K562 (cell line): ENCODE data around the gene CLEC3A. TPM values are rescaled to one million over a fixed set of nuclear protein-coding genes. Genes with fewer than 3 reads are reported as not detected.

Experiments used
- ATAC-seq: fragments of 200-7000 bp; cut with Tn5 transposase; 3 replicates; pipeline ENCODE4 v1.9.1; 2020; ENCODE audit warnings: moderate library complexity
- BruUV-seq: library from RNA; stranded (reverse); fragments of 400-500 nt; replicated peaks from 2 replicates; lab custom pipeline; 2021; lab: Mats Ljungman, UMichigan
- CTCF ChIA-PET: fragments of 300-600 bp; formaldehyde crosslinking; extraction: SDS; loops from one replicate; lab custom pipeline; 2021; ENCODE audit warnings: low intra/inter-chr PET ratio; lab: Yijun Ruan, JAX
- POLR2A ChIA-PET: fragments of 300-600, 350-650 bp; sonication (Branson Sonifier 250); formaldehyde crosslinking; extraction: SDS; loops from one replicate; lab custom pipeline; 2021; ENCODE audit warnings: antibody characterized with exemption, inconsistent platforms; lab: Yijun Ruan, JAX
- DNase-seq, 4 experiments: peaks; one replicate each; pipeline versions ENCODE4 v3.0.0 to v3.0.0-alpha.2; 2011 to 2018; ENCODE audit warnings: low spot score in 3 of 4, mixed read lengths in 3 of 4; ENCODE audit errors: extremely low read depth in 1 of 4
- FAIRE-seq: peaks from 2 replicates; lab custom pipeline; 2011; peaks lifted over from hg19 to GRCh38; lab: Jason Lieb, UNC
- H2AFZ ChIP-seq: 2 replicates; pipeline ENCODE4 v1.6.0; 2011; ENCODE audit warnings: low read depth, low read length, control low read depth, inconsistent platforms
- H3K27ac ChIP-seq: fragments of 200-600 bp; 3 replicates; pipeline ENCODE4 v1.8.0; 2011; ENCODE audit warnings: low read depth, mild to moderate bottlenecking, control low read depth, inconsistent platforms, low read length, moderate library complexity, mixed read lengths; ENCODE audit errors: extremely low read depth
- H3K27me3 ChIP-seq, 2 experiments: fragments of 300-600 bp in 1 of 2; 2 replicates in 1 of 2; 3 replicates in 1 of 2; pipeline versions ENCODE4 v1.6.0 to v1.8.0; 2011; ENCODE audit warnings: inconsistent platforms in 2 of 2, low read length in 2 of 2, mild to moderate bottlenecking in 1 of 2, mixed read lengths in 1 of 2, moderate library complexity in 1 of 2; ENCODE audit not compliant: control insufficient read depth in 2 of 2, insufficient read depth in 2 of 2
- H3K36me3 ChIP-seq: fragments of 300-600 bp; 3 replicates; pipeline ENCODE4 v1.8.0; 2011; ENCODE audit warnings: mild to moderate bottlenecking, low read length, inconsistent platforms; ENCODE audit not compliant: control insufficient read depth, insufficient read depth
- H3K4me1 ChIP-seq, 2 experiments: fragments of 200-600 bp in 1 of 2; replicated peaks in 1 of 2; 2 replicates in 1 of 2; 3 replicates in 1 of 2; pipeline versions ENCODE4 v1.5.1 to v1.8.0; 2011; ENCODE audit warnings: inconsistent platforms in 2 of 2, low read length in 2 of 2, mild to moderate bottlenecking in 1 of 2, mixed read lengths in 1 of 2, moderate library complexity in 1 of 2; ENCODE audit not compliant: control insufficient read depth in 2 of 2, insufficient read depth in 2 of 2
- H3K4me2 ChIP-seq: 2 replicates; pipeline ENCODE4 v1.6.1; 2011; ENCODE audit warnings: low read length, control low read depth, inconsistent platforms, mixed read lengths; ENCODE audit not compliant: insufficient read depth
- H3K4me3 ChIP-seq: fragments of 200-600 bp; sonication (generic), shearing (Covaris generic); 2 replicates; pipeline ENCODE4 v1.5.1; 2016; ENCODE audit warnings: control low read depth, inconsistent platforms
- H3K79me2 ChIP-seq: fragments of 200-600 bp; 3 replicates; pipeline ENCODE4 v1.8.0; 2011; ENCODE audit warnings: low read length, inconsistent platforms; ENCODE audit not compliant: control insufficient read depth, insufficient read depth
- H3K9ac ChIP-seq, 2 experiments: 2 replicates each; pipeline versions ENCODE4 v1.6.0 to v1.6.1; 2011; ENCODE audit warnings: low read depth in 2 of 2, low read length in 2 of 2, control low read depth in 1 of 2, inconsistent platforms in 1 of 2, mild to moderate bottlenecking in 1 of 2, mixed read lengths in 1 of 2; ENCODE audit not compliant: insufficient read depth in 1 of 2
- H3K9me1 ChIP-seq: one replicate; pipeline ENCODE4 v1.6.0; 2011; ENCODE audit warnings: inconsistent platforms, mild to moderate bottlenecking, low read length, moderate library complexity; ENCODE audit not compliant: control insufficient read depth, insufficient read depth
- H3K9me3 ChIP-seq: replicated peaks from 2 replicates; pipeline ENCODE4 v1.5.1; 2011; ENCODE audit warnings: low read depth, low read length, inconsistent platforms; ENCODE audit not compliant: control insufficient read depth, insufficient read depth
- H4K20me1 ChIP-seq: replicated peaks from 2 replicates; pipeline ENCODE4 v1.6.1; 2011; ENCODE audit warnings: low read length, inconsistent platforms, mixed read lengths; ENCODE audit not compliant: control insufficient read depth, insufficient read depth
- BRCA1 ChIP-seq, 2 experiments: fragments of 450-650 bp in 1 of 2; sonication (generic) in 1 of 2; formaldehyde crosslinking in 1 of 2; IDR thresholded peaks; 2 replicates each; pipeline versions ENCODE4 v1.5.0 to v1.6.1; 2017 to 2020; ENCODE audit warnings: mild to moderate bottlenecking in 1 of 2, missing genetic modification reagents in 1 of 2
- CBX1 ChIP-seq: sonication (generic); IDR thresholded peaks from 2 replicates; pipeline ENCODE4 v1.6.1; 2016; ENCODE audit warnings: antibody characterized with exemption, low read depth, mild to moderate bottlenecking
- DDX20 ChIP-seq: fragments of 450-650 bp; IDR thresholded peaks from 2 replicates; pipeline ENCODE4 v1.6.1; 2016; ENCODE audit warnings: missing genetic modification characterization, low read depth, mild to moderate bottlenecking, missing compliant biosample characterization, moderate library complexity
- HIVEP1 ChIP-seq: fragments of 250-450 bp; sonication (Bioruptor Pico); IDR thresholded peaks from 2 replicates; pipeline ENCODE4 v1.4.0; 2020; ENCODE audit warnings: mild to moderate bottlenecking
- KAT2B ChIP-seq: IDR thresholded peaks from one replicate; pipeline ENCODE4 v1.6.1; 2012; ENCODE audit warnings: low read depth, mild to moderate bottlenecking, control low read depth, inconsistent platforms, low read length, moderate library complexity
- KAT7 ChIP-seq: sonication (generic); formaldehyde crosslinking; IDR thresholded peaks from 2 replicates; pipeline ENCODE4 v1.8.0; 2022; ENCODE audit warnings: missing genetic modification reagents, mild to moderate bottlenecking, borderline replicate concordance
- LARP7 ChIP-seq: fragments of 450-650 bp; IDR thresholded peaks from 2 replicates; pipeline ENCODE4 v1.6.1; 2016
- MAX ChIP-seq: sonication (generic); formaldehyde crosslinking; IDR thresholded peaks from 2 replicates; pipeline ENCODE4 v1.9.0; 2022; ENCODE audit warnings: mild to moderate bottlenecking, missing genetic modification reagents
- MAZ ChIP-seq, 2 experiments: fragments of 450-650 bp in 1 of 2; sonication (generic) in 1 of 2; formaldehyde crosslinking; IDR thresholded peaks in 1 of 2; conservative IDR thresholded peaks in 1 of 2; 2 replicates each; pipeline versions ENCODE4 v1.4.0 to v1.5.0; 2020; ENCODE audit warnings: mild to moderate bottlenecking in 1 of 2, missing genetic modification reagents in 1 of 2
- MTA3 ChIP-seq: fragments of 450-650 bp; formaldehyde crosslinking; IDR thresholded peaks from 2 replicates; pipeline ENCODE4 v1.6.1; 2017; ENCODE audit warnings: mild to moderate bottlenecking, borderline replicate concordance
- NFATC3 ChIP-seq: fragments of 450-650 bp; IDR thresholded peaks from 2 replicates; pipeline ENCODE4 v1.6.1; 2017; ENCODE audit warnings: mild to moderate bottlenecking
- NR1H2 ChIP-seq: sonication (generic); formaldehyde crosslinking; IDR thresholded peaks from 2 replicates; pipeline ENCODE4 v1.4.0; 2020; ENCODE audit warnings: mild to moderate bottlenecking, missing genetic modification reagents
- RHOXF2B ChIP-seq: fragments of 250-450 bp; sonication (Bioruptor Pico); conservative IDR thresholded peaks from 2 replicates; pipeline ENCODE4 v1.5.1; 2021
- SRSF9 ChIP-seq: fragments of 200-400 bp; formaldehyde crosslinking; IDR thresholded peaks from 2 replicates; pipeline ENCODE4 v1.6.1; 2017; ENCODE audit warnings: low read depth, low read length, borderline replicate concordance
- TBL1XR1 ChIP-seq, 2 experiments: IDR thresholded peaks; 2 replicates each; pipeline ENCODE4 v1.6.1; 2012; ENCODE audit warnings: improper control_type of control experiment in 2 of 2, low read length in 2 of 2, mild to moderate bottlenecking in 1 of 2
- ZBTB7A ChIP-seq: IDR thresholded peaks from 2 replicates; pipeline ENCODE4 v1.6.1; 2011; ENCODE audit warnings: low read depth, mild to moderate bottlenecking, low read length, moderate library complexity, borderline replicate concordance; ENCODE audit not compliant: control insufficient read depth
- ZNF124 ChIP-seq: sonication (generic); formaldehyde crosslinking; IDR thresholded peaks from 2 replicates; pipeline ENCODE4 v1.8.1; 2022; ENCODE audit warnings: missing genetic modification reagents
- ZNF282 ChIP-seq: sonication (generic); formaldehyde crosslinking; IDR thresholded peaks from 2 replicates; pipeline ENCODE4 v1.8.1; 2023; ENCODE audit warnings: missing genetic modification reagents
- WGBS: fragments of 100-300 bp; shearing (Covaris generic); methylation state at CpG from one replicate; pipeline ENCODE4 v1.1.6; 2016; ENCODE audit warnings: low coverage, mixed read lengths; ENCODE audit not compliant: insufficient coverage; ENCODE audit errors: missing lambda C conversion rate; 5-methylcytosine and 5-hydroxymethylcytosine counted together
- in situ Hi-C: fragments of 300-500 bp; cut with MboI; formaldehyde crosslinking; loops from 4 replicates; pipeline ENCODE4 v1.15.0; 2018; ENCODE audit warnings: inconsistent platforms, mixed read lengths
- intact Hi-C: fragments of 100-400 bp; cut with micrococcal nuclease; formaldehyde crosslinking; loops from 2 replicates; pipeline ENCODE4 v1.14.2; 2022
- polyA plus RNA-seq, 8 experiments: library from polyadenylated mRNA; depleted of rRNA in 4 of 8; stranded (reverse) in 5 of 8; unstranded in 3 of 8; fragments of >200 nt; fragmentation: Nextera tagmentation in 2 of 8; fragmentation: Illumina TruSeq in 1 of 8; extraction: Ambion mirVana in 2 of 8; extraction: Trizol in 1 of 8; gene quantifications; 2 replicates each; pipeline versions ENCODE4 v1.2.1 to v1.2.3, GENCODE V29; 2011 to 2014; ENCODE audit warnings: inconsistent platforms in 1 of 8, missing spikeins in 1 of 8
- total RNA-seq, 7 experiments: library from RNA; depleted of rRNA in 6 of 7; stranded (reverse); fragments of >200 nt in 6 of 7; fragmentation: Illumina TruSeq in 2 of 7; extraction: Trizol in 2 of 7; gene quantifications; 2 replicates each; pipeline versions ENCODE4 v1.2.1 to v1.2.3, GENCODE V29; 2011 to 2021; ENCODE audit warnings: low replicate concordance in 1 of 7

Gene CLEC3A
- total and polyA plus RNA-seq, 9 of the 15 experiments (the other 6 are each of a cell fraction or from before 2014, with no cell fraction given) = not detected

GRCh38 chr16:78001451-78002025 is 20.8 kb upstream of the CLEC3A start:
- 1% methylated on average over 4 of the region's 4 CpGs for WGBS
- Histone ChIP-seq H3K27me3 (no peaks in the 10 kb centered on the region; a peak in 1 of 5 replicates), H3K9ac (no peak overlapping the region), H4K20me1 (no peaks in the 10 kb centered on the region), H3K4me2 (no peak overlapping the region), H3K9me3 (0 out of 2 replicates have a peak, but pooled peaks cover 1% of the 10 kb centered on the region), H3K79me2 (no peaks in the 10 kb centered on the region), H3K4me3 (no peak overlapping the region), H3K4me1 (no peaks in the 10 kb centered on the region), H3K36me3 (no peaks in the 10 kb centered on the region), H3K9me1 (no peaks in the 10 kb centered on the region), H2AFZ (no peak overlapping the region), H3K27ac (no peak overlapping the region)
- TF ChIP-seq CBX1 = no peak
- TF ChIP-seq MAZ (CRISPR knock-in tag; conservative IDR thresholded peaks at IDR 0.05 in 1 of 2, IDR thresholded peaks at IDR 0.05 in 1 of 2) = no peak
- no peak for TF ChIP-seq TBL1XR1 (IDR thresholded peaks at IDR 0.05; ENCODE audit: low read length in 2 of 2)
- no peak for TF ChIP-seq ZNF124 (CRISPR knock-in tag)
- no peak for TF ChIP-seq ZNF282 (CRISPR knock-in tag)
- TF ChIP-seq MAX (CRISPR knock-in tag) = no peak
- TF ChIP-seq BRCA1 (IDR thresholded peaks at IDR 0.05) = no peak
- no peak for TF ChIP-seq BRCA1 (CRISPR knock-in tag; IDR thresholded peaks at IDR 0.05)
- no peak for TF ChIP-seq NR1H2
- TF ChIP-seq KAT2B = no peak
- no peak for TF ChIP-seq MTA3
- no peak for TF ChIP-seq LARP7
- no peak for TF ChIP-seq ZBTB7A
- TF ChIP-seq NFATC3 = no peak
- no peak for TF ChIP-seq KAT7 (CRISPR knock-in tag)
- TF ChIP-seq RHOXF2B (CRISPR knock-in tag) = no peak
- no peak for TF ChIP-seq SRSF9
- no peak for TF ChIP-seq HIVEP1
- TF ChIP-seq DDX20 = no peak
- no TSS peak for BruUV-seq
- ChIA-PET CTCF (no interaction called here), POLR2A (no interaction called here)
- FAIRE-seq (no peak), ATAC-seq (no peak), DNase-seq (no peak)
- in situ Hi-C loops (no loop called here), intact Hi-C loops (loop anchor here (10.0 kb wide), 1 partner anchor 767 kb away; no protein-coding TSS in a partner anchor)
